ENCODE data around the gene ASPG. TPM values are rescaled to one million over a fixed set of nuclear protein-coding genes. Genes with fewer than 3 reads are reported as not detected.

ASPG gene
- total RNA-seq, 2 experiments from 2014 or later = not detected

DNA sequence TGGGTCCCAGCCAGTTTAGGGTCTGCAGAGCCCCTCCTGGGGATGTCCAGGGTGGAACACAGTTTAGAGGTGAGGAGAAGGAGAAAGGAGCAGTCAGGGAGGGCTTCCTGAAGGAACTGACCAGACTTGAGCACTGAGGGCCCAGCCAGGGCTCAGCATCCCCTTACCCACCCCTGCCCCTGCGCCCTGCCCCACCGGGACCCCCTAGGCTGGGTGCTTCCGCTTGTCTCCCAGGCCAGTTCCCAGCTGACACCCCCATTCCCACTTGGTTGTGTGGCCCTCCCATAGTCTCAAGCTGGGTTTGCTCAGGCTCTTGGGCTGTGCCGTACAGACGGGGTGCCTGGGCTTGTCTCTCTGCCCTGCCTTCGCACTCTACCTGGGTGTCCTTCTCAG is 26.6 kb downstream of the ASPG start:
- POLR2A ChIA-PET = no interaction called here
- CTCF ChIA-PET (ENCODE audit: unreplicated experiment) = no interaction called here

GRCh38 chr14:104112609-104113571 is 27.4 kb downstream of the ASPG start:
- H3K9me2 ChIP-seq (ENCODE audit: insufficient read depth, low read length) = no peaks in the 10 kb centered on the region
- CTCF ChIA-PET (ENCODE audit: unreplicated experiment) = no interaction called here
- H3K27ac ChIP-seq (ENCODE audit: low read depth, low read length, poor library complexity, severe bottlenecking) = no peak overlapping the region
- BruUV-seq (replicated peaks) = no TSS peak
- POLR2A ChIA-PET = no interaction called here
- intact Hi-C loops (cut with micrococcal nuclease; ENCODE audit: unreplicated experiment) = no loop called here
- H3K79me2 ChIP-seq (ENCODE audit: insufficient read depth, low read depth, low read length) = no peaks in the 10 kb centered on the region
- H3K9me3 ChIP-seq (ENCODE audit: low read length) = no peaks in the 10 kb centered on the region
- H3K36me3 ChIP-seq (ENCODE audit: insufficient read depth, low read length) = no peaks in the 10 kb centered on the region
- no peaks in the 10 kb centered on the region for H3K4me1 ChIP-seq (ENCODE audit: insufficient read depth, low read length, poor library complexity, severe bottlenecking)
- H3K4me3 ChIP-seq (ENCODE audit: low read depth, low read length, poor library complexity, severe bottlenecking) = no peak overlapping the region
- TF ChIP-seq EZH2phosphoT487 (IDR thresholded peaks at IDR 0.05; ENCODE audit: borderline replicate concordance, low read depth, low read length) (no peak), CTCF (conservative IDR thresholded peaks at IDR 0.05; ENCODE audit: low read length) (no peak)
- H2AFZ ChIP-seq (ENCODE audit: low read length) = no peak overlapping the region
- H4K20me1 ChIP-seq (ENCODE audit: insufficient read depth, low read length) = no peaks in the 10 kb centered on the region
- DNase-seq (ENCODE audit: low spot score) = no peak
- H3K4me2 ChIP-seq (ENCODE audit: low read length) = no peak overlapping the region

More for the DNA sequence above, 26.6 kb downstream of the ASPG start:
- Histone ChIP-seq H2AFZ (ENCODE audit: low read length) (no peak overlapping the region), H3K27ac (ENCODE audit: low read depth, low read length, poor library complexity, severe bottlenecking) (no peak overlapping the region), H3K4me2 (ENCODE audit: low read length) (no peak overlapping the region), H3K4me1 (ENCODE audit: insufficient read depth, low read length, poor library complexity, severe bottlenecking) (no peaks in the 10 kb centered on the region), H3K79me2 (ENCODE audit: insufficient read depth, low read depth, low read length) (no peaks in the 10 kb centered on the region), H3K9me2 (ENCODE audit: insufficient read depth, low read length) (no peaks in the 10 kb centered on the region), H3K4me3 (ENCODE audit: low read depth, low read length, poor library complexity, severe bottlenecking) (no peak overlapping the region), H3K9me3 (ENCODE audit: low read length) (no peaks in the 10 kb centered on the region), H4K20me1 (ENCODE audit: insufficient read depth, low read length) (no peaks in the 10 kb centered on the region), H3K36me3 (ENCODE audit: insufficient read depth, low read length) (no peaks in the 10 kb centered on the region)
- BruUV-seq (replicated peaks) = no TSS peak
- DNase-seq (ENCODE audit: low spot score) = no peak
- intact Hi-C loops (cut with micrococcal nuclease; ENCODE audit: unreplicated experiment) = no loop called here
- no peak for TF ChIP-seq CTCF (conservative IDR thresholded peaks at IDR 0.05; ENCODE audit: low read length)
- TF ChIP-seq EZH2phosphoT487 (IDR thresholded peaks at IDR 0.05; ENCODE audit: borderline replicate concordance, low read depth, low read length) = no peak

All from OCI-LY7 (cell line).